GM12878 (cell line): Measurements from ENCODE around the gene SSNA1. TPM values are rescaled to one million over a fixed set of nuclear protein-coding genes. Genes with fewer than 3 reads are reported as not detected.
A peak's percentile ranks its signal among the peaks of the same experiment; 100 is the strongest.

Source experiments
- ATF3 ChIP-seq: IDR thresholded peaks from 2 replicates; pipeline ENCODE4 v1.6.1; 2011; ENCODE audit warnings: low read depth, mild to moderate bottlenecking, low read length, moderate library complexity, borderline replicate concordance; ENCODE audit errors: extremely low read depth
- BRCA1 ChIP-seq: IDR thresholded peaks from 2 replicates; pipeline ENCODE4 v1.6.1; 2011; ENCODE audit warnings: low read depth, low read length, improper control_type of control experiment
- CBX3 ChIP-seq: fragments of 200-600 bp; sonication (generic); IDR thresholded peaks from 2 replicates; pipeline ENCODE4 v1.6.1; 2016; ENCODE audit warnings: low read depth, borderline replicate concordance
- CHD2 ChIP-seq: IDR thresholded peaks from 2 replicates; pipeline ENCODE4 v1.6.1; 2011; ENCODE audit warnings: low read depth, low read length, improper control_type of control experiment, borderline replicate concordance
- CREB1 ChIP-seq: IDR thresholded peaks from 2 replicates; pipeline ENCODE4 v1.6.1; 2012; ENCODE audit warnings: low read depth, mild to moderate bottlenecking, inconsistent platforms
- E2F4 ChIP-seq: IDR thresholded peaks from 2 replicates; pipeline ENCODE4 v1.6.1; 2012; ENCODE audit warnings: low read depth, low read length, improper control_type of control experiment
- EP300 ChIP-seq, 2 experiments: fragments of 150-350 bp in 1 of 2; IDR thresholded peaks; 2 replicates each; pipeline ENCODE4 v1.6.1; 2011 to 2012; ENCODE audit warnings: low read depth in 2 of 2, low read length in 2 of 2, borderline replicate concordance in 1 of 2, improper control_type of control experiment in 1 of 2, inconsistent platforms in 1 of 2; ENCODE audit not compliant: control insufficient read depth in 1 of 2
- ESRRA ChIP-seq: IDR thresholded peaks from 2 replicates; pipeline ENCODE4 v1.6.1; 2012; ENCODE audit warnings: mild to moderate bottlenecking, low read length, improper control_type of control experiment
- FOS ChIP-seq: IDR thresholded peaks from 3 replicates; pipeline ENCODE4 v1.6.1; 2011; ENCODE audit warnings: borderline replicate concordance; ENCODE audit not compliant: insufficient read length; ENCODE audit errors: extremely low read depth
- HCFC1 ChIP-seq: fragments of 150-350 bp; IDR thresholded peaks from 2 replicates; pipeline ENCODE4 v1.6.1; 2014; ENCODE audit warnings: low read length
- HDAC2 ChIP-seq: fragments of 200-600 bp; sonication (generic); IDR thresholded peaks from 2 replicates; pipeline ENCODE4 v1.6.1; 2017
- IKZF1 ChIP-seq: fragments of 450-650 bp; conservative IDR thresholded peaks from 2 replicates; pipeline ENCODE4 v1.6.1; 2017; ENCODE audit warnings: antibody characterized with exemption, mild to moderate bottlenecking
- MXI1 ChIP-seq: fragments of 150-350 bp; IDR thresholded peaks from 2 replicates; pipeline ENCODE4 v1.6.1; 2011; ENCODE audit warnings: low read depth, mild to moderate bottlenecking, inconsistent platforms, low read length, improper control_type of control experiment
- NFIC ChIP-seq: IDR thresholded peaks from 2 replicates; pipeline ENCODE4 v1.6.1; 2012; ENCODE audit warnings: low read depth, mild to moderate bottlenecking, inconsistent platforms, low read length, moderate library complexity
- NR2C1 ChIP-seq: fragments of 450-650 bp; IDR thresholded peaks from 2 replicates; pipeline ENCODE4 v1.6.1; 2017; ENCODE audit warnings: antibody characterized with exemption, mild to moderate bottlenecking, moderate library complexity
- NR2F1 ChIP-seq: fragments of 450-650 bp; conservative IDR thresholded peaks from 2 replicates; pipeline ENCODE4 v1.6.1; 2017; ENCODE audit warnings: mild to moderate bottlenecking
- USF1 ChIP-seq: IDR thresholded peaks from 2 replicates; pipeline ENCODE4 v1.6.1; 2011; ENCODE audit warnings: borderline replicate concordance, low read depth, mild to moderate bottlenecking, moderate library complexity, mixed read lengths, low read length; ENCODE audit not compliant: insufficient read depth; ENCODE audit errors: extremely low read length
- YBX1 ChIP-seq: fragments of 450-650 bp; IDR thresholded peaks from 2 replicates; pipeline ENCODE4 v1.6.1; 2016; ENCODE audit warnings: antibody characterized with exemption
- ZBED1 ChIP-seq: IDR thresholded peaks from 2 replicates; pipeline ENCODE4 v1.6.1; 2016; ENCODE audit warnings: borderline replicate concordance
- ZNF274 ChIP-seq: IDR thresholded peaks from one replicate; pipeline ENCODE4 v1.8.0; 2011; ENCODE audit not compliant: insufficient read length, insufficient read depth
- ZNF687 ChIP-seq: fragments of 450-650 bp; IDR thresholded peaks from 2 replicates; pipeline ENCODE4 v1.6.1; 2017; ENCODE audit warnings: mild to moderate bottlenecking, moderate library complexity
- polyA plus RNA-seq, 11 experiments: library from polyadenylated mRNA; depleted of rRNA in 4 of 11; unstranded in 6 of 11; stranded (reverse) in 5 of 11; fragments of >200 nt; fragmentation: Nextera tagmentation in 4 of 11; fragmentation: Illumina TruSeq in 1 of 11; extraction: Ambion mirVana in 4 of 11; extraction: Trizol in 1 of 11; gene quantifications; 1 replicate in 1 of 11; 2 replicates in 10 of 11; pipeline versions ENCODE4 v1.2.1 to v1.2.3, GENCODE V29; 2011 to 2016; ENCODE audit warnings: inconsistent platforms in 2 of 11, missing spikeins in 2 of 11, low read depth in 1 of 11
- total RNA-seq, 4 experiments: library from RNA; depleted of rRNA in 3 of 4; stranded (reverse); fragments of >200 nt in 3 of 4; fragmentation: Illumina TruSeq in 1 of 4; extraction: Trizol in 1 of 4; gene quantifications; 2 replicates each; pipeline versions ENCODE4 v1.2.1 to v1.2.3, GENCODE V29; 2013 to 2021
- TF ChIP-seq, protein P1 (sequence below): IDR thresholded peaks from 2 replicates; pipeline ENCODE4 v1.6.1; 2011; ENCODE audit warnings: borderline replicate concordance, low read depth, mild to moderate bottlenecking, moderate library complexity, low read length; ENCODE audit not compliant: insufficient read depth, poor library complexity, severe bottlenecking

Gene SSNA1
- total and polyA plus RNA-seq, 10 of the 15 experiments (the other 5 are each of a cell fraction or from before 2014, with no cell fraction given): 0.63 to 139 (median 78.0) TPM

- TF ChIP-seq ATF3 (no peak), ZNF687 (peak; percentile 52; the same call in 1 of the 2 replicates), ESRRA (no peak), NR2F1 (peak; percentile 88), USF1 (no peak), IKZF1 (peak; percentile 44; the same call in 1 of the 2 replicates), NFIC (no peak), YBX1 (no peak), HCFC1 (no peak), BRCA1 (no peak), ZNF274 (no peak), ZBED1 (no peak), CHD2 (no peak), CBX3 (no peak), CREB1 (no peak), NR2C1 (peak; percentile 70), FOS (no peak), E2F4 (no peak), EP300 (IDR thresholded peaks at IDR 0.05; ENCODE audit: borderline replicate concordance in 1 of 2, control insufficient read depth in 1 of 2, low read depth in 2 of 2, low read length in 2 of 2) (no peak), HDAC2 (no peak), MXI1 (no peak)
- TF ChIP-seq, protein P1, sequence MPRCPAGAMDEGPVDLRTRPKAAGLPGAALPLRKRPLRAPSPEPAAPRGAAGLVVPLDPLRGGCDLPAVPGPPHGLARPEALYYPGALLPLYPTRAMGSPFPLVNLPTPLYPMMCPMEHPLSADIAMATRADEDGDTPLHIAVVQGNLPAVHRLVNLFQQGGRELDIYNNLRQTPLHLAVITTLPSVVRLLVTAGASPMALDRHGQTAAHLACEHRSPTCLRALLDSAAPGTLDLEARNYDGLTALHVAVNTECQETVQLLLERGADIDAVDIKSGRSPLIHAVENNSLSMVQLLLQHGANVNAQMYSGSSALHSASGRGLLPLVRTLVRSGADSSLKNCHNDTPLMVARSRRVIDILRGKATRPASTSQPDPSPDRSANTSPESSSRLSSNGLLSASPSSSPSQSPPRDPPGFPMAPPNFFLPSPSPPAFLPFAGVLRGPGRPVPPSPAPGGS: no peak
These were observed 29.1 kb upstream of the SSNA1 start (continued) for GRCh38 chr9:137159105-137160053.
